Type B pancreatic cell (in vitro differentiated cells): ENCODE measurements around the gene IGDCC3. TPM values are rescaled to one million over a fixed set of nuclear protein-coding genes. Genes with fewer than 3 reads are reported as not detected.
"Not testable (repeated sequence)": the region's sequence is repeated elsewhere in the genome, so short reads cannot be mapped to it uniquely, and the experiment has no call there.

Experiments
- DNase-seq: peaks from one replicate; pipeline ENCODE4 v3.0.0; 2021; ENCODE audit warnings: mixed read lengths; ENCODE audit not compliant: unreplicated experiment; ENCODE audit errors: extremely low spot score
- H3K27ac Mint-ChIP-seq: 2 replicates; pipeline ENCODE4 v1.8.0; 2021; ENCODE audit warnings: mild to moderate bottlenecking, mixed read lengths
- H3K27me3 Mint-ChIP-seq: 2 replicates; pipeline ENCODE4 v1.8.0; 2021; ENCODE audit warnings: mixed read lengths
- H3K36me3 Mint-ChIP-seq: 2 replicates; pipeline ENCODE4 v1.8.0; 2021; ENCODE audit warnings: mixed read lengths
- H3K4me1 Mint-ChIP-seq: one replicate; pipeline ENCODE4 v1.8.0; 2021; ENCODE audit warnings: mixed read lengths; ENCODE audit not compliant: unreplicated experiment
- H3K4me3 Mint-ChIP-seq: 2 replicates; pipeline ENCODE4 v1.8.0; 2021; ENCODE audit warnings: mild to moderate bottlenecking, mixed read lengths
- H3K9me3 Mint-ChIP-seq: 2 replicates; pipeline ENCODE4 v1.8.0; 2021; ENCODE audit warnings: mixed read lengths
- CTCF ChIP-seq: fragments of 200-600 bp; sonication (generic); conservative IDR thresholded peaks from 2 replicates; pipeline ENCODE4 v1.5.0; 2021; ENCODE audit warnings: antibody characterized with exemption, mild to moderate bottlenecking
- total RNA-seq: library from RNA; stranded (reverse); gene quantifications from 2 replicates; pipeline ENCODE4 v1.2.1, GENCODE V29; 2021; ENCODE audit warnings: low replicate concordance

The IGDCC3 gene
- total RNA-seq, 1 donor from 2014 or later, result 169 TPM

GRCh38 chr15:65399001-65399706 is 21.4 kb upstream of the IGDCC3 start:
- DNase-seq, result no peak
- TF ChIP-seq CTCF, result no peak
- Mint-ChIP-seq H3K27ac (no peak overlapping the region), H3K4me1 (peaks cover 13% of the 10 kb centered on the region), H3K36me3 (peaks cover 3% of the 10 kb centered on the region), H3K9me3 (no peaks in the 10 kb centered on the region), H3K27me3 (peaks cover 54% of the 10 kb centered on the region), H3K4me3 (no peak overlapping the region)

GRCh38 chr15:65398486-65398885 is 20.7 kb upstream of the IGDCC3 start:
- not testable (repeated sequence) for H3K9me3 Mint-ChIP-seq, DNase-seq, H3K36me3 Mint-ChIP-seq, H3K4me3 Mint-ChIP-seq, H3K27ac Mint-ChIP-seq
- Mint-ChIP-seq H3K4me1 (peaks cover 13% of the 10 kb centered on the region), H3K27me3 (peaks cover 54% of the 10 kb centered on the region)

- Mint-ChIP-seq H3K27ac (no peak overlapping the region), H3K9me3 (no peaks in the 10 kb centered on the region), H3K4me3 (peak overlapping the region; percentile 73), H3K27me3 (peaks cover 59% of the 10 kb centered on the region), H3K36me3 (peaks cover 3% of the 10 kb centered on the region), H3K4me1 (peaks cover 13% of the 10 kb centered on the region)
- DNase-seq, result no peak
- TF ChIP-seq CTCF, result no peak
These were observed 19.1 kb upstream of the IGDCC3 start for GRCh38 chr15:65396965-65397317.

- TF ChIP-seq CTCF, result no peak
- Mint-ChIP-seq H3K27me3 (peaks cover 60% of the 10 kb centered on the region), H3K27ac (no peak overlapping the region), H3K36me3 (peaks cover 3% of the 10 kb centered on the region), H3K4me3 (no peak overlapping the region), H3K4me1 (peaks cover 10% of the 10 kb centered on the region), H3K9me3 (no peaks in the 10 kb centered on the region)
- DNase-seq, result no peak
These were observed 18.6 kb upstream of the IGDCC3 start for GRCh38 chr15:65396283-65396964.

- H3K9me3 Mint-ChIP-seq, result no peaks in the 10 kb centered on the region
- DNase-seq, result no peak
- peaks cover 2% of the 10 kb centered on the region for H3K4me1 Mint-ChIP-seq
- H3K4me3 Mint-ChIP-seq, result no peak overlapping the region
- no peak for TF ChIP-seq CTCF
- H3K36me3 Mint-ChIP-seq, result peaks cover 3% of the 10 kb centered on the region
- H3K27ac Mint-ChIP-seq, result no peak overlapping the region
- peaks cover 57% of the 10 kb centered on the region for H3K27me3 Mint-ChIP-seq
These were observed 17.9 kb upstream of the IGDCC3 start for GRCh38 chr15:65395567-65396202.

GRCh38 chr15:65394936-65395335 is 17.1 kb upstream of the IGDCC3 start:
- DNase-seq, result no peak
- TF ChIP-seq CTCF, result no peak
- H3K4me3 Mint-ChIP-seq, result no peak overlapping the region
- H3K4me1 Mint-ChIP-seq, result no peaks in the 10 kb centered on the region
- peaks cover 52% of the 10 kb centered on the region for H3K27me3 Mint-ChIP-seq
- no peak overlapping the region for H3K27ac Mint-ChIP-seq
- H3K36me3 Mint-ChIP-seq, result peaks cover 3% of the 10 kb centered on the region
- H3K9me3 Mint-ChIP-seq, result no peaks in the 10 kb centered on the region
